D721Med (cell line): Measurements from ENCODE around the gene POLR2C.

Experiments used
- DNase-seq: peaks from one replicate; pipeline ENCODE4 v3.0.0; 2011; ENCODE audit warnings: low spot score; ENCODE audit not compliant: insufficient read length
- FAIRE-seq: peaks from 2 replicates; lab custom pipeline; 2011; peaks lifted over from hg19 to GRCh38; lab: Jason Lieb, UNC
- TF ChIP-seq, protein P1 (sequence below): IDR thresholded peaks from 2 replicates; pipeline ENCODE4 v1.5.1; 2012; ENCODE audit warnings: mild to moderate bottlenecking, control low read depth; ENCODE audit not compliant: insufficient read depth; ENCODE audit errors: missing control alignments

POLR2C gene

DNA sequence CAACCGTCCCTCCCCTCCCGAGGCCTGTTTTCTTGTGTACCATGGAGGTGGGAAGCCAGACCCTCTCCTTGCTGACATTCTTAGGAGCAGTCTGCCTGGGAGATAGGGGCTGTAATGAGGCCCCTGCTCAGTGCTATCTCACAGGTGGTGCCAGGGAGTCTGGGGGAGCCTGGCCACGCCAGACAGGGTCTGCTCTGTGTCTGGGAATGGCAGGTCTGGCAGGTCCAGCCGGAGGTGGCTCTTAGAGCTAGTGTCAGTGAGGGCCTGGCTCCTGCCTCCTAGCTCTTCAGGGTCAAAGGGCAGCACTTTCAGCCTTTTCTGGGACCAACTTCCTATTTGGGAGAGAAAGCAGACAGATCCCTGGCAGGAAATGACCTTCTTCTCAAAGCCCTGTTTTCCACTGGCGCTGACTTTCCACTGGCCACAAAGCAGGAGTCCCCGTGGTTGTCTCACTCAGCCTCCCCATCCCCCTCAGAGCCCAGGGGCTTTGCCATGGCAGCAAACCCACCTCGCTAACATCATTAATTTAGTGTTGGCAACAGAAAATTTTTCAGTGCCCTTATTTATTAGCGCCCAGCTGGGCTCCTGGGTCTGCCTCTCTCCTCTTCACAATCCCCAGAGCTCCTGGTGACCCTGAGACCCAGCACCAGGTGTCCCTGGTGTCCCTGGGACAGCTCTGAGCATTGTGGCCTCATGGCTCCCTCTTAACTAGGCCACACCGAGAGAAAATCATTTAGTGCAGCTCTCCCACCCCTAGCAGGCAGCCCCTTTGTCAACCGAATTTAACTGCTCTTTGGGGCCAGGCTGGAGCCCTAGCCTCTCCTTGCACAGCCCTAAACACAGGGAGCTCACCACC, 47.8 kb downstream of the POLR2C start:
- TF ChIP-seq, protein P1, sequence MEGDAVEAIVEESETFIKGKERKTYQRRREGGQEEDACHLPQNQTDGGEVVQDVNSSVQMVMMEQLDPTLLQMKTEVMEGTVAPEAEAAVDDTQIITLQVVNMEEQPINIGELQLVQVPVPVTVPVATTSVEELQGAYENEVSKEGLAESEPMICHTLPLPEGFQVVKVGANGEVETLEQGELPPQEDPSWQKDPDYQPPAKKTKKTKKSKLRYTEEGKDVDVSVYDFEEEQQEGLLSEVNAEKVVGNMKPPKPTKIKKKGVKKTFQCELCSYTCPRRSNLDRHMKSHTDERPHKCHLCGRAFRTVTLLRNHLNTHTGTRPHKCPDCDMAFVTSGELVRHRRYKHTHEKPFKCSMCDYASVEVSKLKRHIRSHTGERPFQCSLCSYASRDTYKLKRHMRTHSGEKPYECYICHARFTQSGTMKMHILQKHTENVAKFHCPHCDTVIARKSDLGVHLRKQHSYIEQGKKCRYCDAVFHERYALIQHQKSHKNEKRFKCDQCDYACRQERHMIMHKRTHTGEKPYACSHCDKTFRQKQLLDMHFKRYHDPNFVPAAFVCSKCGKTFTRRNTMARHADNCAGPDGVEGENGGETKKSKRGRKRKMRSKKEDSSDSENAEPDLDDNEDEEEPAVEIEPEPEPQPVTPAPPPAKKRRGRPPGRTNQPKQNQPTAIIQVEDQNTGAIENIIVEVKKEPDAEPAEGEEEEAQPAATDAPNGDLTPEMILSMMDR = no peak
- FAIRE-seq (no peak), DNase-seq (no peak)

DNA sequence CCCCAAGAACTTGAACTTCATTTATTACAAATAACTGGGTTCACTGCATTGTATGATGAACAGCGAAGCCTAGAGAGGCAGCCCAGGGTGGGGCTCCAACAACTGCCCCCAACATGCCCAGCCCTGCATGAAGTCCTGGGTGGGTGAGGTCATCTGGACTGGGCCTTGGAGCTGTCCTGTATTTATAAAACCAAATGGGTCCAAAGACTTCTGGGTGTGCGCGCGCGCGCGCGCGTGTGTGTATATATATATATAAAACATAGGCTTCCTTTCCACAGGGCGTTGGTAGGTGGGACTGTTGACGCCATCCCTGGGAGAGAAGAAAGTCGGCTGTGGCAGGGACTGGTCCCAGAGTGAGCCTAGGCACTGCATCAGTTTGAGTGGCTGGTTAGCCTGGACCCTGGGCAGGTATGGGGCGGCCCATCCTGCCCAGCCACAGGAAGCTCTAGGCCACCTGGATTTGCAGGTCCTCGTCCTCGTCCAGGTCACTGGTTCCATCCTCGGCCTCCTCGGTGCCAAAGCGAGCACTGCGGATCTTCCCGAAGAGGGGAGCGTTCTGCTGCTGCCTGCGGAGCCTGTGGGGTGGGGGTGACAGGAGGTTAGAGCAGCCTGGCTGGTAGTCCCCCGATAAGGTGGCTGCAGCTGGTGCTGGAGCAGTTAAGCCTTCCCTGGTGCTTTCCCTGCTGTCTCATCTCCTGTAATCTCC, 50.0 kb downstream of the POLR2C start:
- no peak for FAIRE-seq
- peak; percentile 55 for DNase-seq

DNA sequence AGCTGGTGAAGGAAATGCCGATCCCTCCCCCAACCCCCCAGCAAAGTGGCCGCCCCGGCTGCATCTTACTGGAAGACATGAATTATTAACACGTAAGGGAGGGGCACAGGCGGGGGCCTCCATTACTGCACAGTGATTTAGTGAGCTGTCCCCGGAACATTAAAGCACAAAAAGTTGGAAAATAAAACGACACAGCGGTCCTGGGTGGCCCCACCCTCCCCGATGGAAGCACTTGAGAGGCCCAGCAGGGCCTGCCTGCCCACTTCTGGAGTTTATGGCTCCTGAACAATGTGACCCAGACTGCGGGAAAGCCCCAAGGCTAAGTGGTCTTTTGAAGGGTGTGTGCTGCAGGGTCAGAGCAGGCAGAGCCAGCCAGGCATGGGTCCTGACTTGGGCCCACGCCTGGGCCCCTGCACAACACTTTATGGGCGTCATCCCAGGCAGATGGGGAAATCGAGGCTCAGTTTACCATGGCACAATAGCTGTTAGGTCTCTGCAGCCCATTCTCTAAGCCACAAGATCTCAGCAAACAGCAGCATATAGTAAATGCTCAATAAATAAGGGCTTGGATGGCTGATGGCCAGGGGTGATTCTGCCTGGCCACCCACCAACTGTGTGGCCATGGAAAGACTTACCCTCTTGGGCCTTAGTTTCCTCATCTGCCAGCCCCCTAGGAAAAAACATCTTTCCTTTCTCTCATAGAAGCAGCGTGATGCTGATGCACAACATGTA, 51.1 kb downstream of the POLR2C start:
- no peak for DNase-seq
- TF ChIP-seq, protein P1 = no peak
- no peak for FAIRE-seq

More for the DNA sequence above, 50.0 kb downstream of the POLR2C start:
- TF ChIP-seq, protein P1 = no peak

DNA sequence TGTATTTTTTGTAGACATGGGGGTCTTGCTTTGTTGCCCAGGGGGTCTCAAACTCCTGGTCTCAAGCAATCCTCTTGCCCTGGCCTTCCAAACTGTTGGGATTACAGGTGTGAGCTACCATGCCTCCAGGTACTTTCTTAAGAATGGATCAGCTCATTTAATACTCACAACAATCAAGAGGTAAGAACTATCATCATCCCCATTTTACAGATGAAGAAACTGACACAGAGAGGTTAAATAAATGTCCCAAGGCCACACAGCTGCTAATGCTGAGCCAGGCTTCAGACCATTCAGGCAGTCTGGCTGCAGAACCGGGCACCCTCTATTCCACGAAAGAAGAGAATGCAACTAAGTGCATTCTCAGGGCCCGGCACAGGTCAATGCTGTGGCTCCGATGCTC, 51.9 kb downstream of the POLR2C start:
- FAIRE-seq (no peak), DNase-seq (no peak)
- TF ChIP-seq, protein P1 = no peak

DNA sequence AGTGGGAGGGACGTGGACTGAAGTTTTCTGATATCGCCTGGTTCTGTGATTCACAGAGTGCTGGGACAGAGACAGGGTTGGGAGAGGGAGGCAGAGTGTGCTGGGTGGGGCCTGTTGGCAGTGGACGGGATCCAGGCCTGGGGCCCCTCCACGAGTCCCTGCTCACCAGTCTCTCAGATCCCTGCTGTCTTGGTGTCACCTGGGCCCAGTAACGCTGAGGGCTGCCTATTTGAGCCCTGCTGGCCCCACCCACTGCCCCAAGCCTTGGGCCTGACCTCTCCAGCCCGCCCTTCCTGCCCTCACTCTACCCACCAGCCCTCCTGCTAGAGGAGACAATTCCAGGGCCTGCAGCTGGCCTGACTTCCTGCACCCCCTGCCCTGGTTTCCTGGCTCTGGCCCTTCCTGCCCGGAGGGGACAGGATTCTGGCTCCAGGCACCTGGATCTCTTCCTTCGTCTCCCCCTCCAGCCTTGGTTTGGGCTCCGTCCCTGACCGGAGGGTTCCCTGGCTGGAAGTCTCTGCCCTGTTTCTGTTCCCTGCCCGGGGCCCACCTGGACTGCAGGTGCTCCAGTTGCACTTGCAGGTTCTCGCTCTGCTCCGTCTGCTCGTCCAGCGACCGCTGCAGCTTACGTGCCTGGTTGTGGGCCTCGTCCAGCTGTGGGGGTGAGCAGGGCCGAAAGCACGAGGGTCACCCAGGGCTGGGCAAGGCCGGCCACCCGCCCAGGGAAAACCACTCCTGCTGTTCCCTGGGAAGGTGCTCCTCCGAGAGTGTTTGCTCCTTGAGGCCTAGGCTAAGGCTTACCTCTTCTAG, 52.5 kb downstream of the POLR2C start:
- no peak for DNase-seq
- no peak for FAIRE-seq
- TF ChIP-seq, protein P1 = no peak

DNA sequence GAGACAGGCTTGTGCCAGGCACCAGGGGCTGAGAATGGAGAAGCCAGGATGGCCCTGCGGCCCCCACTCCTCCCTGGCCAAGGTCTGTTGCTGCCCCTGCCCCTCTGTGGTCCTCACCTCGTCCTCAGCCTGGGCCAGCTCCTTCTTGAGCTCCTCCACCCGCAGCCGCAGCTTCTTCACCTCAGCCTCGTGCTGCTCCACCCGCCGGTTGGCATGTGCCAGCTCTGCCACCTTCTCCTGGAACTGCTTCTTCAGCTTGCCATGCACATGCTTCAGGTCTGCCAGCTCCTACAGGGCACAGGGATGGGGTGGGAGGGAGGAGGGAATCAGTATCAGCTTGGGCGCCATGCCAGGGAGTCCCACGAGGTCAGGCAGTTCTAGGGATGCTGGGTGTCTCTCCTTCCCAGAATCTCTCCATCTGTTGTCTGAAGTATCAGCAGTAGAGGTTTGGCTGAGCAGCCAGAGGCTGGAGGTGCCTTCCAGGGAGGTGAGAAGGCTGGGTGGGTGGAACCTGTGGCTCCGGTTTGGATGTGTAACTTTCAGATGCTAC, 53.8 kb downstream of the POLR2C start:
- FAIRE-seq (no peak), DNase-seq (no peak)
- TF ChIP-seq, protein P1 = no peak
